HL-60 (cell line): ENCODE results near the gene TRPM2.

Experiments
- GABPA ChIP-seq: IDR thresholded peaks from 2 replicates; pipeline ENCODE4 v1.6.1; 2012; ENCODE audit warnings: low read depth
- SPI1 ChIP-seq: IDR thresholded peaks from 2 replicates; pipeline ENCODE4 v1.6.1; 2012; ENCODE audit warnings: low read depth, mild to moderate bottlenecking, borderline replicate concordance
- TF ChIP-seq, protein P1 (sequence below): IDR thresholded peaks from one replicate; pipeline ENCODE4 v1.5.1; 2011; ENCODE audit warnings: low read length, control low read depth, inconsistent platforms; ENCODE audit not compliant: insufficient read depth

DNA sequence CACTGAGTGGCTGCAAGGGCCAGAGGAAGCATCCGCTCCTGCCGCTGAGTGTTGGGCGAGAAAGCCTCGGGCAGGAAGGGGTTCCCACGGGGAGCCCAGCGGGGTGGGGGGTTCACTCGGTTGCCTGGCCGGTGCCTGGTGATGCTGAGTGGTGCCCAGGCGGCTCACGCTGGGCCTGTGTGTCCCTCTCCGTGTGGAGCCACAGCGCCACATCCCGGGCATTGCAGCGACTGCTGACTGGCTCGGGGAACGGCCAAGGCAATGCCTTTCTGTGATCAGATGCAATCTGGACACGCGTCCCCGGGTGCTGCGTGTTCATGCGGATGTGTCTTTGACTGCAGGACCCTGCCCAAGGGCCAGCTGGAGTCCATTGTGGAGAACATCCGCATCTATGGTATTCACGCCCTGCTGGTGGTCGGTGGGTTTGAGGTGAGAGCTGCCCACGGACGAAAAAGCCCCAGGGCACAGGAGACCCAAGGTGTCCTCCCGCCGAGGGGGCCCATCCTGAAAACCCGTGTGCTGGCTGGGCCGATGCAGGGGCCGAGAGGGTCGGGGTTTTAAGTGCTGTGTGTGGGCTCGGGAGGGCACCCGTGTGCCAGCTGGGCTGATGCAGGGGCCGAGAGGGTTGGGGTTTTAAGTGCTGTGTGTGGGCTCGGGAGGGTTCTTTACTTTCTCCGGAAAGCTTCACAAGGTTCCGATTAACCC, 30.6 kb upstream of the TRPM2 start:
- no peak for TF ChIP-seq SPI1
- no peak for TF ChIP-seq GABPA
- TF ChIP-seq, protein P1, sequence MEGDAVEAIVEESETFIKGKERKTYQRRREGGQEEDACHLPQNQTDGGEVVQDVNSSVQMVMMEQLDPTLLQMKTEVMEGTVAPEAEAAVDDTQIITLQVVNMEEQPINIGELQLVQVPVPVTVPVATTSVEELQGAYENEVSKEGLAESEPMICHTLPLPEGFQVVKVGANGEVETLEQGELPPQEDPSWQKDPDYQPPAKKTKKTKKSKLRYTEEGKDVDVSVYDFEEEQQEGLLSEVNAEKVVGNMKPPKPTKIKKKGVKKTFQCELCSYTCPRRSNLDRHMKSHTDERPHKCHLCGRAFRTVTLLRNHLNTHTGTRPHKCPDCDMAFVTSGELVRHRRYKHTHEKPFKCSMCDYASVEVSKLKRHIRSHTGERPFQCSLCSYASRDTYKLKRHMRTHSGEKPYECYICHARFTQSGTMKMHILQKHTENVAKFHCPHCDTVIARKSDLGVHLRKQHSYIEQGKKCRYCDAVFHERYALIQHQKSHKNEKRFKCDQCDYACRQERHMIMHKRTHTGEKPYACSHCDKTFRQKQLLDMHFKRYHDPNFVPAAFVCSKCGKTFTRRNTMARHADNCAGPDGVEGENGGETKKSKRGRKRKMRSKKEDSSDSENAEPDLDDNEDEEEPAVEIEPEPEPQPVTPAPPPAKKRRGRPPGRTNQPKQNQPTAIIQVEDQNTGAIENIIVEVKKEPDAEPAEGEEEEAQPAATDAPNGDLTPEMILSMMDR, result no peak
